HG03025 (cell line): ENCODE data around the gene PEPD.

Experiments used
- ATAC-seq: cut with Tn5 transposase; IDR thresholded peaks from one replicate; pipeline ENCODE4 v1.9.1; 2021; ENCODE audit warnings: mild to moderate bottlenecking, moderate library complexity; ENCODE audit not compliant: unreplicated experiment, low FRiP score

PEPD gene

DNA sequence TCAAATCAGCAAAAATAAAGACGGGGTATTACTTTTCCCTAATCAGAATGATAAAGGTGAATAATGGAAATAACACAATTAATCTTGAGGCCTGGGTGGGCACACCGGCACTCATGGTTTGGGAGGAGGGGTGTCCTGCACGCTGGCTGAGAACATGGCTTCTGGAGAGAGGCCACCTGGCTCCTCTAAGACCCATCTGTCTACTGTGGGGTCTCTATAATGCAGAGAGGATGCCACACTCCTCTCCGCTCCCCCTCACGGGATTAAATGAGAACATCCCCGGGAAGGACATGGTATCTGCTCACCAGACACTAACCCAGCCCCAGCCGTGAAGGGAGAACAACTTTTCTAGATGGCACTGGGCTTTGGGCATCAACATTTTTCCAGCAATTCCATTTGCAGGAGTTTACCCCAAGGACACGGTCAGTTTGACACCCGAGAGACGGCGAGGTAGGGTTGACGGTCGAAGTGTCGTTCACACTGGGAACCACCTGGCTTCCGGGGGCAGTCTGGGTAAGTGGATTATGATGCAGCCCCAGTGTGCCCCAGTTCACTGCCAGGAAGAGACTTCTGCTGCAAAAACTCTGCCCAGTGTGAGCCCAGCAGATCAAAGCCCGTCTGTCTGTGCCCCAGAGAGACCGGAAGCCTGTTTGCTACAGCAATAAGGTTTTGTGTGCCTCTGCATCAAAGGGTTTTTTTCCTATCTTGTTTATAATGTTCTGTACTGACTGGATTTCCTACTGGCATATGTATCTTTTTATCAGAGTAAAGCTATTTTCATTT, 91.5 kb downstream of the PEPD start:
- ATAC-seq = no peak

DNA sequence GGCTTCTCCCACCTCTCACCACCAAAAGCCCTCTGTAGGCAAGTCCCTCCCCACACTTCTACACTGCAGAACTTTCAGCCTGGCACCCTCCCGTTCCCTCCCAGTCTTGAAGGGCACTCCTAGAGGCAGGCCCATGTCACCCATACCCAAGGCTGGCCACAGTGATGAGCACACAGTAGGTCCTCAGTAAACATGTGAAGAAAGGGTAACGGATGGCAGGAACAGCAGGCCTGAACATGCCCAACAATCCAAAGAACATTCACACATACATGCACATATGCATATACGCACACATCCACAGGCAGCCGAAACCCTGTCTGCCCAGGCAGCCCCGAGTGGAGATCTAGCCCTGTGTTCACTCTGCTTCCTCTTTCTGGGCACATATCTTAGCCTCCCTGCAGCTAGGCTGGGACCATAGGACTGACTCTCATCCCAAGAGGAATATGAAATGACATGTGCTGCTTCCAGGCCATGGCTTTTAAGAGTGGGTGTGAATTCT, 92.9 kb downstream of the PEPD start:
- ATAC-seq = no peak

DNA sequence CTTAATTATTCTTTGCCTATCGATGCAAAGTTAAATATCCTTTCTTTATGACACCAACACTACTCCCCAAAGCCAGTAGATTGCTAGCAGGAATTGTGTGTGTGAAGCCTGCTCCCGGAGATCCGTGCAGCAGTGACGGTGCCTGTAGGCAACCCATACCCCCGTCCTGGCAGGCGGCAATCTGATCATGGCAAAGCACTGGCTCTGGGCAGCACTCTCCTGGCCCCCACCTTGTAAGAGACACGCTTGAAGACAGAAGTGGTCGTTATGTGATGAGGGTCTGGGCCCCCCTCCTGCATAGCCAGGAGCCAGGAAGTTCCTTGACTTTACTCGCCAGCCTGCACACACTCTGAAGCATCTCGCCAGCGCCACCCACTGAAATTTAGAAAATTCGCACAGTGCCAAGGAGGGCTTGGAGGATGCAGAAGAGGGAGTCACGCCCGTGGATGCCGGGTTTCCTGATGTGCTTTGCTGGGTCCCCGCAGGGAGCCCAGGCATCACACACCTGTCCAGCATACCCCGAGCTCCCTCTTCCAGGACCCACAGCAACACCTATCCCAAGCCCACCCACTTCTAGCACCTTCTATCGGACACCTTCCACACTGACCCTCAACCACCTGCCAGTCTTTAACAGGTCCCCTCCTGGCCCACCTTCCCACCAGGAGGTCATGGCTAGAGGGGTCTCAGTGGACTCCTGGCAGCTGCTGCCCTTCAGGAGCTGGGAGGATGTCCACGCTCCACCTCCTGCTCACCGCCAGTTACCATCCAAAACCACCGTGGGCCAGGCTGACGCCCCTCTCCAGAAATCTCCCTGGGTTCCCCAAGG, 93.6 kb downstream of the PEPD start:
- no peak for ATAC-seq

DNA sequence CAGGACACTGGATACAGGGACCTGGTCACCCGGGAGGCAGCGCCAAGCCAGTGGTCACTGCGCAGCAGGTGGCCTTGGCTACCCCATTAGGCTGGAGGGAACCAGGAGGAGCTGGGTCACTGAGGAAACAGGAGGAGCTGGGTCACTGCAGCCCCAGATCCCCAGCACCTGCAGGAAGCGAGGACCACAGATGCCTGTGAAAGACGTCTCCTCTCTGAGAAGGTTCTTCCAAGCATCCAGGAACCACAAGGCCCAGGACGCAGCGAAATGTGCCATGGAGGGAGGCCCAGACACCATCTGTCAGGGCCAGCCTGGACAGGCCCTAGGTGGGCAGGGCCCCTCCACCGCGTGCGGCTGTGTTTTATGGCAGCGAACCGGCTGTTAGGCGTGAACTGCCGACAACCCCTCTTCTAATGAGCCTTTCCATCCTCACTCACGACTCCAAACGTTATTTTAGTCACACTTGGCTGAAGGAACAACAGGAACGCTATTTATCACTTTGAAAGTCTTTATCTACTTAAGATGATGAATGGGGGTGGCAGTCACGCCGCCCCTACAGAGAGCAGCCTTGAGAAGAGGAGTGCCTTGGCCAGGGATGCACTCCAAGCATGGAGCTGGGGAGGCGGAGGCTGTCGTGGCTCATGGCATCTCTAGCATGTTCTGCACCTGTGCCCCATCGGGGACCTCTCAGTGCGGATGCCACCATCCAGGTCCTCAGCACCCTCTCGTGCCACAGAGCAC, 94.8 kb downstream of the PEPD start:
- no peak for ATAC-seq

DNA sequence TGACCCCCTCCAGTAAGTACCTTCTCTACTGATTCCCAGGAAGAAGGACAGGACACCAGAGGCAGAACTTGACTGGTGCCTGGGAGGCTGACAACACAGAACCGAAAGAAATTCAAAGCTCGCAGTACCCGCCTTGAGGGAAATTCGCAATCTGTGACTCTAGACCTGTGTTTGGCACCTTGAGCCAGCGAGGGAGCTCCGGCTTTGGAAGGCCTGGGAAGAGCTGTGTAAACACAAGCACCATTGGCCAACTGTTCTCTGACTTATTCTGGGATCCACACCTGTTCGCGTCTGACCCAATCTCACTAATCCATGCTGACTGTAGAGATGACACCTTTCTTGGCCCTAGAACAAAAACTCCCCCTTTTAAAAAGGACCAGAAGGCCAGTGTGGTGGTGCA, 97.4 kb downstream of the PEPD start:
- ATAC-seq = no peak

DNA sequence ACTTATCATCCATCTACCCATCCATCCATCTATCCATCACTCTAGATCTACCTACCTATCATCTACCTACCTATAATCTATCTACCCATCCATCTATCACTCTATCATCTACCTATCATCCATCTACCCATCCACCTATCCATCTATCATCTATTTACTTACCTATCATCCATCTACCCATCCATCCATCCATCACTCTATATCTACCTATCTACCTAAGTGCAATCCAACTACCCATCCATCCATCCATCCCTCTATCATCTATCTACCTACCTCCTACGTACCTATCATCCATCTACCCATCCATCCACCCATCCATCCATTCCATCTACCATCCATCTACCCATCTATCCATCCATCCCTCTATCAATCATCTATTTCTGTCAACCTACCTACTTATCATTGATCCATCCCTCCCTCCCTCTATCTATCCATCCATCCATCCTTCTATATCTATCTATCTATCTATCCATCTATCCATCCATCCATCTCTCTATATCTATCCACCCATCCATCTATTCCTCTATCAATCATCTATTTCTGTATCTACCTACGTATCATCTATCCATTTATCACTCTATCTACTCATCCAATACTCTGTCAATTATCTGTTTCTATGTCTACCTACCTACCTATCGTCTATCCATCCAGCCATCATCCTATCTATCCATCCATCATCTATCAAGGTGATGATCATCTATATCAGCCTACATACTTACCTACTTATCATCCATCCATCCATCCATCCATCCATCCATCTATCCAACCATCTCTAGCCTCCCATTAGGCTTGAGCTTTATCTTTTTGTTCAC, 99.0 kb downstream of the PEPD start:
- ATAC-seq = no peak

DNA sequence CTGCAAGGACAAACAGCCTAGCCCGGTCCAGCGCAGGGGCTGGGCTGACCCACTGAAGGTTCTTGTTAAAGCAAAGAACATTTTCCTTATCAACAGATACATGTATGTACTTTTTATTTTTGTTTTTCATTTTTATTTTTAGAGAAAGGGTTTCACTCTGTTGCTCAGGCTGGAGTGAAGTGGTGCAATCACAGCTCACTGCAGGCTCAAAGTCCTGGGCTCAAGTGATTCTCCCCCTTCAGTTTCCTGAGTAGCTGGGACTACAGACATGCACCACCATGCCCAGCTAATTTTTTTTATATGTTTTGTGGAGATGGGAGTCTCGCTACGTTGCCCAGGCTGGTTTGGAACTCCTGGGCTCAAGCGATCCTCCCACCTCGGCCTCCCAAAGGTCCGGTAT, 100.2 kb downstream of the PEPD start:
- no peak for ATAC-seq

DNA sequence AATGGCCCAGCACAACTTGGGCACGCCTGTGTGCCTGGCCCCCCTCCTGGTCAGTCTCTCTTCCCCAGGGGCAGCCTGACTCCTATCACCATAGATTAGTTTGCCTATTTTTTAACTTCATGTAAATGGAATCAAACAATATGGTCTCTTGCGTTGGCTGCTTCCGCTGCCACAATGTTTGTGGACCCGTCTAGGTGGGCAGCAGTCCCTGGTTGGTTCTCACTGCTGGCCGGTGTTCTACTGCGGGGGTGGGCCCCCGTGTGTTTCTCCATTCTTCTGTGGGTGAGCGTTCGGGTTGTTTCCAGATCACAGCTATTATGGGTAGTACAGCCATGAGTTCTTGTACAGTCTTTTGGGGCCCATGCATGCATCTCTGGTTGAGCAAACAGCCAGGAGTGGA, 100.8 kb downstream of the PEPD start:
- no peak for ATAC-seq

DNA sequence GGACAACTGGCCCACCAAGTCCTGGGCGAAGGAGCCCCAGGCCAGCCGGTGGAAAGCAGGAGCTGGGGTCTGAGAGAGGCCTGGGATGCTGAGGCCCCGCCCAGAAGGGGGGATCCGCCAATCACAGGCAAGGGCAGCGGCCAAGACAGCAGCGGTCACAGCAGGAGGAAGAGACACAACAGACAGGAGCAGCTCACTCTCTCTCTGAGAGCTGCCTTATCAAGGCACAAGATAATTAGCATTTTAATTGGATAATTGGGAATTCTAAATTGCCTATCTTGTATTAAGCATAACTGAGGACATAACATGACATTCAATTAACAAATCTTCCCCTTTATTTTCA, 101.8 kb downstream of the PEPD start:
- ATAC-seq = no peak

DNA sequence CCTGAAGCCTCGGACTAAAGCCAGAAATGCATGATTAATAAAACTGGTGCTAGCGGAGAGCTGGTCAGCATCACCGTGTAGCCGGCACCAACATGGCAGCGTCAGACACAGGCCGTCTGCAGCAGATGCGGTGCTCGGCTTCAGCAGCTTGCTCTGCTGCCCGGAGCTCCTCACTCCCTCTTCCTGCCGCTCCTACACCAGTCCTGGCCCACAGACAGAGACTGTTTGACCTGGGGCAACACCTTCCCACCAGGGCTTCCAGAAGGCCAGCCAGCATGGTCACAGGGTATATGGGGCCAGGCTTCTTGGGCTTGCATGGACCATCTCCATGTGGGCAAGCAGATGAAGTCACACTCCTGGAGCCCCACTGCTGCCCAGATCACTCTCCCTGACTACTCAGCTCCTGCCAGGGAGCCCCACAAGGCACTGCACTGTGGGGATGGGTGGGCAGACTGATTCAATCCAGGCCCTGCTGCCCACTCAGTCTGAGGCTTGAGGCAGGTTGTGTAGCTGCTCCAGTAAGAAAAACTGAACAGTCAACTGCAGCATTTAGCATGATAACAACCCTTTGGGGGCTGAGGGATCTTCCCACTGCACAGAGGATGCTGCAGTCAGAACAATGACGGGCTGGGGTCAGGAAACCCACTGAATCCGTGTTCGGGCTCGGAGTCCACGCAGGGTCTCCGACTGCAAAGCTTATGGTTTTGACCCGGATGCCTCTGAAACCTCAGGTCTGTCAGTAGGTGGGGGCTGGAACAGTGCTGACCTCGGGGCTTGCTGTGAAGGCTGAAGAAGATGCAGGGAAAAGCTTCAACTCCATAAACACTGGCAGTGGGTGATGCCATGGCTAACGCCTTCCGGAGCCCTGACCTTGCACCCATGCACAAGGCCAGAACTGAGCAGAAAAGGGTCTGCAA, 102.5 kb downstream of the PEPD start:
- ATAC-seq = no peak

DNA sequence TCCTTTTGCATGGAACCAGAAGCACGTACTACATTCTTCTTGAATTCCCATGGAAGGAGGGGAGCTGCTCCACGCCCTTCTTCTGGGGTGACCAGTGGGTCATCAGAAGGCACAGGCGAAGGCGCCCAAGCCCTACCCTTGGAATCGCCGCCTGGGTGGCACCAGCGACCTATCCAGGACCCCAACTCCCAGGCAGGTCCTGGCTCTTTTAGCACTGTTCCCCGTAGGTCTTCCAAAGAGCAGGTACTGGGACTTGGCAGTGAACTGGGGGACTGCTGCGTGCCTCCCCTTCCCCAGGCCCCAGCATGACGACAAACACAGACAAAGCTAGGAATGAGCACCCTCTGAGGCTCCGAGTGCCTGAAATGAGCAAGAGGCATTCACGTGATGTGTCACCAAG, 103.1 kb downstream of the PEPD start:
- ATAC-seq = no peak

DNA sequence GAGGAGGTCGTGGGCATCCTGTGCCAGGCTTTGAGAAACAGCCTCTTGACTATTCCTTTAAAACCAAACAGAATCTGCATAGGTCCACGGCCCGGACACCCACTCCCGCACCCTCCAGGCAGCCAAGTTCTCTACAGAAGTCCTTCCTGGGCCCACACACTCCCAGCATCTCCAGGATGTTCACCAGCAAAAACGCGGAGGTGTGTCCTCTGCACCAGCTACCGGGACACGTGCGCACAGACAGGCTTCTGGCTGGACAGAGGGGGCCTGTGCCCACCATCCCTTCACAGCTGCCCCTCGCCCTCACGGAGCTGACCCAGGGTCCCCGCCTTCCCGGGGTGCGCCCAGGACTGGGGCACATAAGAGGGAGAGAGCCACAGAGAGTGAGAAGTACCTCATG, 103.8 kb downstream of the PEPD start:
- ATAC-seq = no peak

DNA sequence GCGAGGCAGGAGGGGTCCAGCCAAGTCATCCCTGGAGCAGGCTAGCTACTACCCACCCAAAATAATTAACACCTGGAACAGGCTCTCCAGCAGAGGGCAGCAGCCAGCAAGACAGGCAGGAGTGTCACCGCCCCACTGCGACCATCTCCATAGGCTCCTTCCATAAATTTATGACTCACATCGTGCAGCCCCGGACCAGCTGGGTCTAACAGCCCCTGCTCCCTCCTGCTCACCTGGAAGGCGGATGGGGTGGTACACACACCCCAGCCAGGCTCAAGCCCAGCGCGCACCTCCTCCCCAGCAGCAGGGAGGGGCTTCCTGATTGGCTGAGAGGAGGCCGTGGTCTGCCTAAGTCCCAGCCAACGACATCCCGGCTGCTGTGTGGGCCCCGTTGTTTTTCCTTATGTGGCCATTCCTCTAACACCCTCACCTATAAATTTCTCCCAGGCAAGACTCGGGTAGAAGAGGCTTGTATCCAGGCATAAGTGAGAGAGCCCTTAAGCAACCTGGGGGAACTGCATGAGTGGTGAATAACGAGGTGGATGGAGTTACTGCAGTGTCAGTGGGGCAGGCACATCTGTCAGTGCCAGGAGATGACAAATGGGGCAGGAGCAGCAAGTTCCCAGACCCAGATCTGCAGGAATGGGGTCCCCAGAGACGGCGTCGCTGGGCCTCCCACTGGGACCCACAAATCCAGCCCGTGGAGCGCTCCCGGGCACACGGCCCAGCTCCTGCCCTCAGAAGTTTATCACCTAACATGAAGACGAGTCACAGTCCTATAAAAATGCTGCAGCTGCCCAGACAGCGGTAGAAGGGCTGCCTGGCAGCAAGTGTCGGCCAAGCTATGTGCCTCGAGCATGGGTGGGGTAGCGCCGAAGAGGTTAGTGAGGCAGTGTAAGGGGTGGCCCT, 105.0 kb downstream of the PEPD start:
- no peak for ATAC-seq

DNA sequence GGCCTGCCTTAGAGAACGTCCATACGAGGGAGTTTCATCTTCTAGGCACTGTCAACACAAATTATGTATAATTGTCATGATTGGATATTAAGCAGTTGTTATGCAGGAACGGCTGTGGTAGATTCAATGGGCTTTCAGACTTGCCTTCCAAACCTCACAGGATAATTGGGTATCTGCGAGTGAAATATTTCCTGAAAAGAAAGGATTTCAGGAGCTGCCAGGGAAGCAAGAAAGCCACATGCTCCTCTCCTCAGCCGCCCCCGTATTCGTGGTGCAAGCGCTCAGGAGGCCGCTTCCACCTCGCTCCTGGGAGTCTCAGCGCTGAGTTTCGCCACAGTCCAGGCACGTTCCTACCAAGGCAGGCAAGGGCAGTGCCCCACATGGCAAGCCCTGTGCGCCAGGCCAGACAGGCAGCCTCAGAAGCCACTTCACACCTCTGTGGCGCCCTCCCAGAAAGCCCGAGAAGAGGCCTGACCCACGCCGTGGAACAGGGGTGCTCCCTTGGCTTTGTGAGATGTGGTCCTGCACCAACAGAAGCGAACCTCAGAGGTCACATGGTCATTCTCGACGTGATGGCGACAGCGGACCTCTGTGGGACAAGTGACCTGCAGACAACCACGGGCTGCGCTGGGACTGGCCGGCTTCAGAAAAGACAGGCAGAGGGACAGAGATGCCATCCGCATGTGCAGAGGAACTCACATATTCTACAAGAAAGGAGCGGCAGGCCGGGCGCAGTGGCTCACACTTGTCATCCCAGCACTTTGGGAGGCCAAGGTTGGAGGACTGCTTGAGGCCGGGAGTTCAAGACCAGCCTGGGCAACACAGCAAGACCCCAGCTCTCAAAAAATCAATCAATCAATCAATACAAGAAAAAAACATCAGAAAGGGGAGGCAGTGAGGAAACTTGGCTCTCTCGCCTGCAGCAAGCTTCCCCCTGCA, 106.7 kb downstream of the PEPD start:
- ATAC-seq = no peak

DNA sequence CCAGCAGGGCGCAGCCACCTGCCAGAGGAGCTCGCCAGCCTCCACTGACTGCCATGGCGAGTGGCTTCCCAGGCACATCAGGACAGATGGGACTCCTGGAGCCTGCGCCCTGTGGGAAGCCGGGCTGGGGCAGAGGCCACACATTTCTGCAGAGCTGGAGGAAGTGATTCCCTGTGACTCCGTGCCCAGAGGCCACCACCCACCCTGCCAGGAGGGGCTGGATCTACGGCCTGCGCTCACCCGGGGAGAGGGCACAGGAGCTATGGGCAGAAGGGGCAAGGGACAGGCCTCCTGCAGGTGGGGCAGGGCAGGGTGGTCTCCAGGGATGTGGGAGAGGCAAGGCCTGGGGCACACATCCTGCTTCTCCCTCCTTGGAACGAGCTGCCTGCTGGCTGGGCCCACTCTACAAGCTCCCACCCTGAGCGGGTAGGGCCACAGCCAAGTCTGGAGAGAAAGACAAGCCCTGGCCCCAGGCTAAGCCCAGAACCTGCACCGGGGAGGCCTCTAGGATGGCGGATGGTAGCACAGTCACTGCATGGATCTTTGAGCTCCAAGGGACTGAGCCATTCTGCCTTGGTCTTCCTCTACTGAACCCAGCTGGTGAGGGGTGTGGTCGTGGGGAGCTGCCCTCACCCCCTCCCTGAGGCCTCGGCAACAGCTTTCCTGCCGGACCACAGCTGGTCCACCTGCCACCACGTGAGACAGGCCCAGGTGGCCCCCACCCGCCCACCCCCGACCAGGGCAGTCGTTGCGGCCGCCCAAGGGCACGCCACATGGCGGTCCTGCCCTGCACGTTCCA, 107.5 kb downstream of the PEPD start:
- ATAC-seq = no peak

DNA sequence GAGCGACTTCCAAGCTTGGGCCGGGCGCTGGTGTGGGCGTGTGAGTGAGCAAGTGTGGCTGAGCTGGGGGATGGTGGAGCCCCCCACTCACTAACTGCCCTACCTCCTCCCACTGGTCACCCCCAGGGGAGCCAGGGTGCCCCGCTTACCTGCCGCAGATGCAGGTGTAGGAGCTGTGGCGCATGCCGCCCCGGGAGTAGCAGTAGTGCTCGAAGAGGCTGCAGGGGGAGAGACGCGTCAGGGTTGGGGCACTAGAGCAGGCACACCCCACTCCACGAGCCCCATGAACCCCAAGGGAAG, 108.2 kb downstream of the PEPD start:
- no peak for ATAC-seq
